ENCODE measurements around the gene ATF5. TPM values are rescaled to one million over a fixed set of nuclear protein-coding genes. Genes with fewer than 3 reads are reported as not detected.

ATF5 gene
- total RNA-seq, 2 donors from 2014 or later: 52.3 to 73.6 TPM

DNA sequence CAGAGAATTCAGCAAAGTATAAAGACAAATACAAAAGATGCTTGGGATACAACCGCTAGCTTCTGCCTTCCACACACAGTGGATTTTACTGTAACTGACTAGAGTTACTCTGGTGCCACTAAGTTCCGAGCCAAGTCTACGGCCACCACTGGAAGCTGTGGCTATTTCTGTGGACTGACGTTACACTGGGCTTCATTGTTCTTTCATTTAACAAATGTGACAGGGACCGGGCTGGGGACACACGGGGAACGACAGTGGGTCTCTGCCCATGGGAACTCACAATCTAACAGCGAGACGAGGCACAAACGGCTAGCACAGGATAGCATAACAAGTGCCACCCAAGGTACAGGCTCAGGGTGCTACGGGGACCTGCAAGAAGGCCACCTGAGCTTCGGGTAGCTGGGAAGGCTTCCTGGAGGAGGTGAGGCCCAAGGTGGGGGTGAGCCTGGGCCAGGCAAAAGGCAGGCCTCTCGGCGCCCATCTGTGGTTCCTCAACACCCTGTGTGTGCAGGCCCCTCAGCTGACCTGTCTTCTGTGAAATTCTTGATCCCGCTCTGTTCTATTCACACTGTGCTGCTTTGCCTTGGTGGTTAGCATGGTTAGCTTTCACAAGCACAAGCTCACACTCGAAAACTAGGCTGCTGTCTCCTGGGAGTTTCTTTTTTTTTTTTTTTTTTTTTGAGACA is 22.0 kb upstream of the ATF5 start:
- no peaks in the 10 kb centered on the region for H3K9me3 Mint-ChIP-seq
- peaks cover 5 to 24% of the 10 kb centered on the region in 2 donors for H3K36me3 Mint-ChIP-seq (ENCODE audit: insufficient read depth in 2 of 2)
- H3K4me3 Mint-ChIP-seq: no peak overlapping the region
- ATAC-seq (replicated peaks in 1 of 2) (no peak), DNase-seq (no peak)
- H3K27ac Mint-ChIP-seq: peak overlapping the region; percentile 29
- H3K27me3 Mint-ChIP-seq (ENCODE audit: low read depth): no peaks in the 10 kb centered on the region
- peaks cover 71% of the 10 kb centered on the region for H3K4me1 Mint-ChIP-seq (ENCODE audit: low read depth)

GRCh38 chr19:49907745-49908446 is 21.1 kb upstream of the ATF5 start:
- H3K27me3 Mint-ChIP-seq (ENCODE audit: low read depth): no peaks in the 10 kb centered on the region

DNA sequence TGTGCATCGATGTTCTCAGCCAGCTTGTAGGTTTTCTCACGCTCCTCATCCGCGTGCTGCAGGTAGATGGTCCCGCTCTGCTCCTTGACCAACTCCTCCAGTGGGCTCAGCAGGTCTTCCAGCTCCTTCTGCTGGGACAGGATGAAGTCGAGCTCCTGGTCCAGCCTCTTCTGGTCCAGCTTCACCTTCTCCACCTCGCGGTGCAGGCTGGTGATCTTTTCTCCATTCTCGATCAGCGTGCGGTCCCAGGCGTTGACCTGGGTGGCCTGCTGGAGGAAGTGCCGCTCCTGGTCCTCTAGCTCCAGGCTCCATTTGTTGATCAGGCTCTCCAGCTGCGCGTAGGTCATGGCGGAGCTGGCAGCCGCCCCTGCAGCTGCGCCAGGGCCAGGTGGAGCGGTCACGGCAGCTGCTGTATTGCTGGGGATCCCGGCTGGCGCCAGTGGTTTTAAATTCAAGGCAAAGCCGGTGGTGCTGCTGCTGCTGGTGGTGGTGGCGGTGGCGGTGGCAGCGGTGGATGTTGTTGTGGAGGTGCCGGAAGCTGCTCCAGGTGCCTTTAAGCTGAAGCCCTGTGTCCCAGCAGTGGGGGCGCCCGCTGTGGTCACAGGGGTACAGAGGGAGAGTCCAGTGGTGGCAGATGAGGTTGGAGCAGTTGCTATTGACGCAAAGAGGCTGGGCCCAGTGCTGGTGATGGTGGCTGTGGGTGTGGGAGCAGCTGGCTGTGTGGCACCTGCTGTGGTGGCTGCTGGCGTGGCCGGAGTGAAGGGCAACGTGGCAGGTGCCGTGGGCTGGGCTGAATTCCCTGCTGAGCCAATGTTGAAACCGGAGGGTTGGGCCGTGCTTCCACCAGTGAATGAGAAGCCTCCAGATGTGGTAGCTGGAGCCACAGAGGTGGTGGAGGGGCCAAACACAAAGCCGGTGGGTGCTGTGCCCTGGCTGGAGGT is 20.3 kb upstream of the ATF5 start:
- ATAC-seq (replicated peaks in 1 of 2) (no peak), DNase-seq (no peak)
- Mint-ChIP-seq H3K36me3 (ENCODE audit: insufficient read depth in 2 of 2) (peaks cover 8 to 35% of the 10 kb centered on the region in 2 donors), H3K27me3 (ENCODE audit: low read depth) (no peaks in the 10 kb centered on the region), H3K4me1 (ENCODE audit: low read depth) (peaks cover 73% of the 10 kb centered on the region), H3K9me3 (no peaks in the 10 kb centered on the region), H3K4me3 (no peak overlapping the region), H3K27ac (peak overlapping the region; percentile 44)

More at GRCh38 chr19:49907745-49908446, 21.1 kb upstream of the ATF5 start:
- H3K27ac Mint-ChIP-seq: no peak overlapping the region
- H3K9me3 Mint-ChIP-seq: no peaks in the 10 kb centered on the region
- H3K4me3 Mint-ChIP-seq: no peak overlapping the region
- ATAC-seq (replicated peaks in 1 of 2) (no peak), DNase-seq (no peak)
- peaks cover 73% of the 10 kb centered on the region for H3K4me1 Mint-ChIP-seq (ENCODE audit: low read depth)
- H3K36me3 Mint-ChIP-seq (ENCODE audit: insufficient read depth in 2 of 2): peaks cover 5 to 28% of the 10 kb centered on the region in 2 donors

GRCh38 chr19:49910179-49910578 is 18.8 kb upstream of the ATF5 start:
- Mint-ChIP-seq H3K4me3 (no peak overlapping the region), H3K9me3 (no peaks in the 10 kb centered on the region), H3K36me3 (ENCODE audit: insufficient read depth in 2 of 2) (peaks cover 14 to 44% of the 10 kb centered on the region in 2 donors), H3K4me1 (ENCODE audit: low read depth) (peaks cover 75% of the 10 kb centered on the region), H3K27me3 (ENCODE audit: low read depth) (no peaks in the 10 kb centered on the region), H3K27ac (no peak overlapping the region)
- DNase-seq: no peak
- no peak for ATAC-seq (replicated peaks in 1 of 2)

DNA sequence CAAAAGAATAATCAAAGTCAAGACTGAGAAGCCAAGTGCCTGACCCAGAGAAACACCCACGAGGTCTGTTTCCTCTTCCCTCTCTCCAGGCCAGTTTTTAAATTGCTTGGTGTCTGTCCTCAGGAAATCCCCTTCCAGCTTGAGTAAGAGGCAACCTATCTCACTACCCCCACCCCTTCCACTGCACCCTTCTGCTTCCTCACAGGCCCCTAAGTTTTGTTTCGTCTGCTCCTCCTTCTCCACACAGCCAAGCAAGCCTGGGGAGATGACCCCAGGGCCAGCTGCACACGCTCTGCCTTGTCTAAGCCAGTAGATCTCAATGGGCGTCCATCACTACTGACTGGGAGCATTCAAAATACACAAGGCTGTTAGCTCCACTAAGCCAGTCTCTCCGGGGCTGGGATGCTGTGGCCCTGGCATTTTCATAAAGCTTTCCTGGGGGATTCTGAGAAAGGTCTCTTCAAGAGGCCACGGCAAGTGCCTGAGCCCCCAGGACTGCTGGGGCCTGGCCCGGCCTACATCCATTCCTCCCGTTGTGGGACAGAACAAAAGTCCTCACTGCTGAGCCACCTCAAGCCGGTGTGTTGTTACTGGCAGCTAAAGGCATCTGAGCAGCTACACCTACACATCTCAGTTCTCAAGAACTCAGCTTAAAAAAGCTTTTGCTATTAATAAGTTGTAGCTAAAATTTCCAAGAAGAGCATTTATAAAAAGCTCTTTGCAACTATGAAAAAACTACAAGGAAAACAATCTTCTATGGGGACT is 17.4 kb upstream of the ATF5 start:
- DNase-seq (peak in 1 of 2 donors; percentile 52), ATAC-seq (replicated peaks in 1 of 2) (peak; percentile 80 to 84)
- peaks cover 17 to 48% of the 10 kb centered on the region in 2 donors for H3K36me3 Mint-ChIP-seq (ENCODE audit: insufficient read depth in 2 of 2)
- no peaks in the 10 kb centered on the region for H3K9me3 Mint-ChIP-seq
- peak overlapping the region; percentile 83 for H3K27ac Mint-ChIP-seq
- peak overlapping the region; percentile 66 to 70 for H3K4me3 Mint-ChIP-seq
- H3K27me3 Mint-ChIP-seq (ENCODE audit: low read depth): no peaks in the 10 kb centered on the region
- peaks cover 75% of the 10 kb centered on the region for H3K4me1 Mint-ChIP-seq (ENCODE audit: low read depth)

GRCh38 chr19:49912965-49913685 is 15.9 kb upstream of the ATF5 start:
- ATAC-seq (replicated peaks in 1 of 2): peak in 1 of 2 donors; percentile 17

GRCh38 chr19:49913720-49914119 is 15.3 kb upstream of the ATF5 start:
- DNase-seq (no peak), ATAC-seq (replicated peaks in 1 of 2) (no peak)
- peak overlapping the region; percentile 13 for H3K27ac Mint-ChIP-seq
- no peaks in the 10 kb centered on the region for H3K27me3 Mint-ChIP-seq (ENCODE audit: low read depth)
- H3K4me1 Mint-ChIP-seq (ENCODE audit: low read depth): peaks cover 58% of the 10 kb centered on the region
- no peak overlapping the region for H3K4me3 Mint-ChIP-seq
- H3K9me3 Mint-ChIP-seq: no peaks in the 10 kb centered on the region
- peaks cover 18 to 51% of the 10 kb centered on the region in 2 donors for H3K36me3 Mint-ChIP-seq (ENCODE audit: insufficient read depth in 2 of 2)

More at GRCh38 chr19:49912965-49913685, 15.9 kb upstream of the ATF5 start:
- Mint-ChIP-seq H3K4me1 (ENCODE audit: low read depth) (peaks cover 64% of the 10 kb centered on the region), H3K27me3 (ENCODE audit: low read depth) (no peaks in the 10 kb centered on the region), H3K9me3 (no peaks in the 10 kb centered on the region), H3K36me3 (ENCODE audit: insufficient read depth in 2 of 2) (peaks cover 18 to 51% of the 10 kb centered on the region in 2 donors), H3K4me3 (peak overlapping the region in 1 of 2 donors; percentile 19), H3K27ac (peak overlapping the region; percentile 90)
- no peak for DNase-seq

DNA sequence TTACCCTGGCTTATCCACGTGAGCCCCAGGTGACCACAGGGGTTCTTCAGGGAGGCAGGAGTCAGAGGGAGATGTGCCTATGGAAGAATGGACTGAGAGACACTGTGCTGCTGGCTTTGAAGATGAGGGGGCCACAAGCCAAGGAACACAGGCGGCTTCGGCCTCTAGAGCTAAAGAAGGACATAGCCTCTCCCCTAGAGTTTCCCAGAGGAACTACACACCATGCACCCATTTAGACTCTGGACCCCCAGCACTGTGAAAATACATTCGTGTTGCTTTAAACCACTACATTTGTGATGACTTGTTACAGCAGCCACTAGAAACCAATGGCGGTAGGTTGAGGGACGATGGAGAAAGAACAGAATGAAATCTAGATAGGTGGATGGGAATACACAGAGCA is 13.7 kb upstream of the ATF5 start:
- Mint-ChIP-seq H3K4me3 (no peak overlapping the region), H3K4me1 (ENCODE audit: low read depth) (peaks cover 69% of the 10 kb centered on the region)

GRCh38 chr19:49916839-49917733 is 11.9 kb upstream of the ATF5 start:
- Mint-ChIP-seq H3K4me3 (no peak overlapping the region), H3K4me1 (ENCODE audit: low read depth) (peaks cover 69% of the 10 kb centered on the region), H3K27ac (no peak overlapping the region), H3K9me3 (no peaks in the 10 kb centered on the region), H3K36me3 (ENCODE audit: insufficient read depth in 2 of 2) (peaks cover 22 to 62% of the 10 kb centered on the region in 2 donors), H3K27me3 (ENCODE audit: low read depth) (no peaks in the 10 kb centered on the region)
- DNase-seq: no peak
- ATAC-seq (replicated peaks in 1 of 2): no peak

More for the DNA sequence above, 13.7 kb upstream of the ATF5 start:
- ATAC-seq (replicated peaks in 1 of 2) (no peak), DNase-seq (no peak)
- H3K27ac Mint-ChIP-seq: peak overlapping the region; percentile 58
- peaks cover 18 to 57% of the 10 kb centered on the region in 2 donors for H3K36me3 Mint-ChIP-seq (ENCODE audit: insufficient read depth in 2 of 2)
- no peaks in the 10 kb centered on the region for H3K9me3 Mint-ChIP-seq
- H3K27me3 Mint-ChIP-seq (ENCODE audit: low read depth): no peaks in the 10 kb centered on the region

DNA sequence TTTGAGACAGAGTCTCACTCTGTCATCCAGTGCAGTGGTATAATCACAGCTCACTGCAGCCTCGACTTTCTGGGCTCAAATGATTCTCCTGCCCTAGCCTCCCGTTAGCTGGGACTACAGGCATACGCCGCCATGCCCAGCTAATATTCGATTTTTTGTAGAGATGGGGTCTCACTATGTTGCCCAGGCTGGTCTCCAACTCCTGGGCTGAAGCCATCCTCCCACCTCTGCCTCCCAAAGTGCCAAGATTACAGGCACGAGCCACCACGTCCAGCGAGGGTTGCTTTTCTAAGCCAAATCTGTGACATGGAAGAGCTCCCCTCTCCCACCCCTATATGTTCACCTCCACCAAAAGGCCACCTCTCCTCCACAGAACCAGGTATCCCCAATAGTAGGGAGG is 10.9 kb upstream of the ATF5 start:
- H3K36me3 Mint-ChIP-seq (ENCODE audit: insufficient read depth in 2 of 2): peaks cover 22 to 57% of the 10 kb centered on the region in 2 donors
- peaks cover 68% of the 10 kb centered on the region for H3K4me1 Mint-ChIP-seq (ENCODE audit: low read depth)
- H3K27me3 Mint-ChIP-seq (ENCODE audit: low read depth): no peaks in the 10 kb centered on the region
- DNase-seq (no peak), ATAC-seq (replicated peaks in 1 of 2) (no peak)
- H3K9me3 Mint-ChIP-seq: no peaks in the 10 kb centered on the region
- peak overlapping the region; percentile 69 for H3K27ac Mint-ChIP-seq
- H3K4me3 Mint-ChIP-seq: no peak overlapping the region
